Endothelial cell of umbilical vein (primary cell): Measurements from ENCODE around the gene PSENEN. TPM values are rescaled to one million over a fixed set of nuclear protein-coding genes. Genes with fewer than 3 reads are reported as not detected.

Source experiments
- BruUV-seq: library from RNA; stranded (reverse); fragments of 400-500 nt; replicated peaks from 2 replicates; lab custom pipeline; 2021; lab: Mats Ljungman, UMichigan
- CTCF ChIA-PET: fragments of 300-600, 350-600 bp; sonication (Branson Sonifier 250); formaldehyde crosslinking; loops from one replicate; lab custom pipeline; 2021; ENCODE audit warnings: antibody characterized with exemption, inconsistent platforms; lab: Charles Lee
- POLR2A ChIA-PET: fragments of 300-600, 350-600 bp; sonication (Branson Sonifier 250); formaldehyde crosslinking; loops from one replicate; lab custom pipeline; 2021; ENCODE audit warnings: antibody characterized with exemption, inconsistent platforms; lab: Charles Lee
- DNase-seq: peaks from one replicate; pipeline ENCODE4 v3.0.0-alpha.2; 2011; ENCODE audit warnings: low read depth, low spot score
- FAIRE-seq: peaks from 2 replicates; lab custom pipeline; 2011; peaks lifted over from hg19 to GRCh38; lab: Jason Lieb, UNC
- H2AFZ ChIP-seq: 2 replicates; pipeline ENCODE4 v1.6.0; 2012; ENCODE audit warnings: low read depth, low read length, control low read depth, inconsistent platforms
- H3K27ac ChIP-seq: 2 replicates; pipeline ENCODE4 v1.5.1; 2011; ENCODE audit warnings: low read depth, mild to moderate bottlenecking, control low read depth, low read length, moderate library complexity; ENCODE audit not compliant: insufficient read depth
- H3K27me3 ChIP-seq, 2 experiments: 2 replicates each; pipeline versions ENCODE4 v1.6.0 to v1.6.1; 2011; ENCODE audit warnings: low read length in 2 of 2, mixed read lengths in 1 of 2; ENCODE audit not compliant: control insufficient read depth in 2 of 2, insufficient read depth in 2 of 2
- H3K36me3 ChIP-seq, 2 experiments: 2 replicates in 1 of 2; 3 replicates in 1 of 2; pipeline ENCODE4 v1.5.1; 2011; ENCODE audit warnings: low read length in 2 of 2, mild to moderate bottlenecking in 1 of 2, moderate library complexity in 1 of 2; ENCODE audit not compliant: control insufficient read depth in 2 of 2, insufficient read depth in 2 of 2; ENCODE audit errors: extremely low read depth in 1 of 2
- H3K4me1 ChIP-seq: 3 replicates; pipeline ENCODE4 v1.5.1; 2011; ENCODE audit warnings: mild to moderate bottlenecking, low read length; ENCODE audit not compliant: control insufficient read depth, insufficient read depth; ENCODE audit errors: extremely low read depth
- H3K4me2 ChIP-seq: 2 replicates; pipeline ENCODE4 v1.6.1; 2011; ENCODE audit warnings: low read length, control low read depth, mixed read lengths; ENCODE audit not compliant: insufficient read depth
- H3K4me3 ChIP-seq, 3 experiments: fragments of 200-600 bp in 1 of 3; sonication (generic), shearing (Covaris generic) in 1 of 3; replicated peaks in 1 of 3; 2 replicates each; pipeline ENCODE4 v1.5.1; 2011 to 2016; ENCODE audit warnings: control low read depth in 3 of 3, low read length in 3 of 3, mild to moderate bottlenecking in 2 of 3, inconsistent platforms in 1 of 3, low read depth in 1 of 3, moderate library complexity in 1 of 3; ENCODE audit not compliant: insufficient read depth in 1 of 3
- H3K79me2 ChIP-seq: 2 replicates; pipeline ENCODE4 v1.6.0; 2012; ENCODE audit warnings: low read length, inconsistent platforms; ENCODE audit not compliant: control insufficient read depth, insufficient read depth
- H3K9ac ChIP-seq: replicated peaks from 2 replicates; pipeline ENCODE3; 2011; ENCODE audit warnings: low read length, control low read depth; ENCODE audit not compliant: insufficient read depth; ENCODE audit errors: extremely low read depth
- H3K9me1 ChIP-seq: replicated peaks from 3 replicates; pipeline ENCODE4 v1.6.0; 2011; ENCODE audit warnings: mild to moderate bottlenecking, low read length; ENCODE audit not compliant: control insufficient read depth, insufficient read depth; ENCODE audit errors: extremely low read depth
- H3K9me3 ChIP-seq: replicated peaks from 2 replicates; pipeline ENCODE4 v1.5.1; 2012; ENCODE audit warnings: low read length, inconsistent platforms; ENCODE audit not compliant: control insufficient read depth, insufficient read depth
- H4K20me1 ChIP-seq: replicated peaks from 2 replicates; pipeline ENCODE3; 2011; ENCODE audit warnings: mild to moderate bottlenecking, low read length; ENCODE audit not compliant: control insufficient read depth, insufficient read depth; ENCODE audit errors: extremely low read depth
- CTCF ChIP-seq, 2 donors: IDR thresholded peaks; 1 replicate in 1 of 2; 2 replicates in 1 of 2; pipeline ENCODE4 v1.5.1; 2011; ENCODE audit warnings: low read length in 2 of 2, mild to moderate bottlenecking in 2 of 2, moderate library complexity in 2 of 2, control low read depth in 1 of 2, inconsistent platforms in 1 of 2, low read depth in 1 of 2; ENCODE audit not compliant: insufficient read depth in 1 of 2; ENCODE audit errors: extremely low read depth in 1 of 2
- EZH2 ChIP-seq: IDR thresholded peaks from 2 replicates; pipeline ENCODE4 v1.6.1; 2012; ENCODE audit warnings: borderline replicate concordance, low read depth, mild to moderate bottlenecking, moderate library complexity, low read length, inconsistent platforms; ENCODE audit not compliant: severe bottlenecking
- FOS ChIP-seq: IDR thresholded peaks from 2 replicates; pipeline ENCODE4 v1.6.1; 2011; ENCODE audit warnings: mild to moderate bottlenecking, low read length, moderate library complexity, borderline replicate concordance; ENCODE audit not compliant: insufficient read depth
- GATA2 ChIP-seq: IDR thresholded peaks from 2 replicates; pipeline ENCODE4 v1.7.0; 2011; ENCODE audit warnings: low read depth, mild to moderate bottlenecking, moderate library complexity, mixed read lengths, low read length; ENCODE audit not compliant: insufficient read length, insufficient read depth
- JUN ChIP-seq: IDR thresholded peaks from 2 replicates; pipeline ENCODE4 v1.6.1; 2011; ENCODE audit warnings: borderline replicate concordance, low read depth; ENCODE audit not compliant: insufficient read length, insufficient read depth
- MAX ChIP-seq: IDR thresholded peaks from 2 replicates; pipeline ENCODE4 v1.6.1; 2011; ENCODE audit not compliant: insufficient read depth, insufficient read length
- MYC ChIP-seq: IDR thresholded peaks from one replicate; pipeline ENCODE4 v1.6.1; 2011; ENCODE audit warnings: mild to moderate bottlenecking, low read depth, low read length
- POLR2A ChIP-seq: IDR thresholded peaks from 2 replicates; pipeline ENCODE4 v1.6.1; 2012; ENCODE audit warnings: low read depth, mild to moderate bottlenecking, control low read depth, low read length
- POLR2AphosphoS5 ChIP-seq: IDR thresholded peaks from 2 replicates; pipeline ENCODE4 v1.6.1; 2012; ENCODE audit warnings: low read depth, mild to moderate bottlenecking, control low read depth, low read length, moderate library complexity; ENCODE audit not compliant: insufficient read depth
- dilution Hi-C: fragments of 300-500 bp; cut with MboI; formaldehyde crosslinking; loops from one replicate; pipeline ENCODE4 v1.15.0; 2019; ENCODE audit warnings: low sequenced_read_pairs; ENCODE audit not compliant: extremely low pct_ligation_motif_present
- intact Hi-C: fragments of 100-400 bp; cut with micrococcal nuclease; formaldehyde crosslinking; loops from one replicate; pipeline ENCODE4 v1.10.0; 2022
- polyA plus RNA-seq, 4 experiments: library from polyadenylated mRNA; depleted of rRNA in 3 of 4; stranded (reverse) in 3 of 4; unstranded in 1 of 4; fragments of >200 nt; gene quantifications; 2 replicates each; pipeline versions ENCODE4 v1.2.1 to v1.2.3, GENCODE V29; 2011 to 2012; ENCODE audit warnings: missing spikeins in 1 of 4
- total RNA-seq: library from RNA; stranded (reverse); gene quantifications from 2 replicates; pipeline ENCODE4 v1.2.3, GENCODE V29; 2021

The PSENEN gene
- total and polyA plus RNA-seq, 2 donors (not counting 3 experiments of a cell fraction or from before 2014, with no cell fraction given) = 60.0 to 70.1 TPM

GRCh38 chr19:35773020-35773806, 27.8 kb downstream of the PSENEN start:
- Histone ChIP-seq H2AFZ (no peak overlapping the region), H3K27ac (no peak overlapping the region), H3K36me3 (peaks cover 0 to 2% of the 10 kb centered on the region in 2 experiments), H3K79me2 (no peaks in the 10 kb centered on the region), H3K9ac (no peak overlapping the region), H3K4me3 (no peak overlapping the region), H3K4me1 (peaks cover 4% of the 10 kb centered on the region), H4K20me1 (no peaks in the 10 kb centered on the region), H3K9me1 (no peaks in the 10 kb centered on the region), H3K27me3 (no peaks in the 10 kb centered on the region), H3K9me3 (no peaks in the 10 kb centered on the region), H3K4me2 (no peak overlapping the region)
- TF ChIP-seq FOS (no peak), MAX (no peak), GATA2 (no peak), EZH2 (no peak), JUN (no peak), POLR2A (no peak), CTCF (IDR thresholded peaks at IDR 0.05; ENCODE audit: extremely low read depth in 1 of 2, insufficient read depth in 1 of 2, low read depth in 1 of 2, low read length in 2 of 2) (no peak), POLR2AphosphoS5 (no peak), MYC (no peak)
- ChIA-PET POLR2A (no interaction called here), CTCF (interaction anchor here (1.6 kb wide), 1 partner anchor 28 kb away, joined by 3 read pairs; the partner anchor contains the start of genes PSENEN and U2AF1L4)
- dilution Hi-C loops = no loop called here
- no peak for FAIRE-seq
- no TSS peak for BruUV-seq
- intact Hi-C loops = no loop called here
- DNase-seq = no peak
